ENCODE results near the gene CDKL5.

Gene CDKL5

DNA sequence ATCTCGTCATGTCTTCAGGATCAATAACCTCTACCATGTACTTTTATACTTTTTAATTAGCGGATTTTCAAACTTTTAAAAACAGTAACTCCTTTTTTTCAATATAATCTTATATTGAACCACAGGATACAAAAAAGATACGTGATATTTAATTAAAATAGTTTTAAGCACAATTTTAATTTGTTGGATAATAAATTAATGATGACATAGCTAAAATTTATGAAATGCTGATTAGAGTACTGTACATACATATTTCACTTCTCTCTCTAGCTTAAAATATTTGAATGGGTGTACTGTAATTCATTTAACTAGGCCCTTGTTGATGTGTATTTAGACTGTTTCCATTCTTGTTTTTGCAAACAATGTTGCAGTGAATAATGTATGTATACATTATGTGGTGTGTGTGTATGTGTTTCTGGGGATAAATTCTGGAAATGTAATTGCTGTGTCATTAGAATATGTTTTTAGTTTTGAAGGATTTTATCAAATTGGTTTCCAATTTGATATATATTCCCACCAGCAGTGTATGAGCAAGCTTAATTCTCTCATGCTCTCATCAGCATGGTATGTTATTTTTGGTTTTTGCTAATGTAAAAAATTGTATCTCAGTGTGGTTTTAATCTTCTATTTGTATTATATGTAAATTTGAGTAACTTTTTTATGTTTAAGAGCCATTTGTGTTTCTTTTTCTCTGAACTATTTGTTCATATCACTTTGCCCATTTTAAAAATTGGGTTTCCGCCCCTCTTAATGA is 66.4 kb downstream of the CDKL5 start:
- H3K36me3 ChIP-seq (ENCODE audit: low read depth), result no peaks in the 10 kb centered on the region
- no peaks in the 10 kb centered on the region for H3K4me1 ChIP-seq (ENCODE audit: insufficient read depth, poor library complexity, severe bottlenecking)
- H3K27me3 ChIP-seq (ENCODE audit: insufficient read depth, poor library complexity, severe bottlenecking), result no peaks in the 10 kb centered on the region
- TF ChIP-seq, protein P1, sequence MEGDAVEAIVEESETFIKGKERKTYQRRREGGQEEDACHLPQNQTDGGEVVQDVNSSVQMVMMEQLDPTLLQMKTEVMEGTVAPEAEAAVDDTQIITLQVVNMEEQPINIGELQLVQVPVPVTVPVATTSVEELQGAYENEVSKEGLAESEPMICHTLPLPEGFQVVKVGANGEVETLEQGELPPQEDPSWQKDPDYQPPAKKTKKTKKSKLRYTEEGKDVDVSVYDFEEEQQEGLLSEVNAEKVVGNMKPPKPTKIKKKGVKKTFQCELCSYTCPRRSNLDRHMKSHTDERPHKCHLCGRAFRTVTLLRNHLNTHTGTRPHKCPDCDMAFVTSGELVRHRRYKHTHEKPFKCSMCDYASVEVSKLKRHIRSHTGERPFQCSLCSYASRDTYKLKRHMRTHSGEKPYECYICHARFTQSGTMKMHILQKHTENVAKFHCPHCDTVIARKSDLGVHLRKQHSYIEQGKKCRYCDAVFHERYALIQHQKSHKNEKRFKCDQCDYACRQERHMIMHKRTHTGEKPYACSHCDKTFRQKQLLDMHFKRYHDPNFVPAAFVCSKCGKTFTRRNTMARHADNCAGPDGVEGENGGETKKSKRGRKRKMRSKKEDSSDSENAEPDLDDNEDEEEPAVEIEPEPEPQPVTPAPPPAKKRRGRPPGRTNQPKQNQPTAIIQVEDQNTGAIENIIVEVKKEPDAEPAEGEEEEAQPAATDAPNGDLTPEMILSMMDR (IDR thresholded peaks at IDR 0.05; ENCODE audit: poor library complexity, severe bottlenecking), result no peak
- DNase-seq (ENCODE audit: low spot score) (no peak), ATAC-seq (ENCODE audit: low read depth) (no peak)
- H3K27ac ChIP-seq (ENCODE audit: poor library complexity, severe bottlenecking), result no peak overlapping the region
- H3K4me3 ChIP-seq (ENCODE audit: severe bottlenecking), result no peak overlapping the region
- no peaks in the 10 kb centered on the region for H3K9me3 ChIP-seq (ENCODE audit: severe bottlenecking)

DNA sequence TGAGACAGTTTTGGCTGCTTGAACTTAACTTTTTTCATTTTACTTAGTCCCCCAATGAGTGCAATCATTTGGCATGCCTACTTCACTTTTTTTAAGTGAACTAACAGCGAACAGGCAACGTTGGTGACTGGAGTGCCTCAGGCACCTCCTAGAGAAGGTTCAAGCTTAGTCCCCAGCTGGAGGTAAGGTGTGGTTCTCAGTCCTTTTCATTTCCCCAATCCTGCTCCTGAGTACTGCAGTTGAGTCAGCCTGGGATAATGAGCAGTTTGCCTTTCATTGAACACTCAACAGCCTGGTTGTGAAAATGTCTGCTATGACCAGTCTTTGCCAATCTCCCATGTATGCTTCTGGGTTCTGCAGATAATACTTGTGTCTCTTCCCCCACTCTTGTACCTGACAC is 109.5 kb downstream of the CDKL5 start:
- H3K9me3 ChIP-seq (ENCODE audit: severe bottlenecking), result no peaks in the 10 kb centered on the region
- ATAC-seq (ENCODE audit: low read depth), result no peak
- TF ChIP-seq, protein P1 (IDR thresholded peaks at IDR 0.05; ENCODE audit: poor library complexity, severe bottlenecking), result no peak

DNA sequence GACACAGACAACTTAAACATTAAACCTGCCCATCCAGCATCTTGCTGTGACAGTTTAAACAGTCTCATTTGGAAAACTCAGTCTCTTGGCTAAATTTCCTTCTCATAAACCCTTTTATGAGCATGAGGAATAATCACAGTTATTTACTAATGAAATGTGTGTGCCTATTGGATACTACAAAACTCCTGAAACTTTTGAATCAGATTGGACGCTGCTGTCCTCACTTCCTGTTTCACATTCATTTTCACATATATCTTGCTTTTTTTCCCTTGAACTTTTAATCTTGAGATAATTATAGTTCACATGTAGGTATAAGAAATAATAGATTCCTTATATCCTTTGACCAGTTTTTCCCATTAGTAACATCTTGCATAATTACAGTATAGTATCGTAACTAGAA is 111.7 kb downstream of the CDKL5 start:
- H3K36me3 ChIP-seq (ENCODE audit: low read depth), result no peaks in the 10 kb centered on the region
- ATAC-seq (ENCODE audit: low read depth) (no peak), DNase-seq (ENCODE audit: low spot score) (no peak)
- H3K27ac ChIP-seq (ENCODE audit: poor library complexity, severe bottlenecking), result no peak overlapping the region
- no peaks in the 10 kb centered on the region for H3K27me3 ChIP-seq (ENCODE audit: insufficient read depth, poor library complexity, severe bottlenecking)
- no peak overlapping the region for H3K4me3 ChIP-seq (ENCODE audit: severe bottlenecking)
- TF ChIP-seq, protein P1 (IDR thresholded peaks at IDR 0.05; ENCODE audit: poor library complexity, severe bottlenecking), result no peak
- no peaks in the 10 kb centered on the region for H3K4me1 ChIP-seq (ENCODE audit: insufficient read depth, poor library complexity, severe bottlenecking)
- no peaks in the 10 kb centered on the region for H3K9me3 ChIP-seq (ENCODE audit: severe bottlenecking)

More for the DNA sequence above, 109.5 kb downstream of the CDKL5 start:
- Histone ChIP-seq H3K27ac (ENCODE audit: poor library complexity, severe bottlenecking) (no peak overlapping the region), H3K4me1 (ENCODE audit: insufficient read depth, poor library complexity, severe bottlenecking) (no peaks in the 10 kb centered on the region), H3K36me3 (ENCODE audit: low read depth) (no peaks in the 10 kb centered on the region), H3K27me3 (ENCODE audit: insufficient read depth, poor library complexity, severe bottlenecking) (no peaks in the 10 kb centered on the region), H3K4me3 (ENCODE audit: severe bottlenecking) (no peak overlapping the region)
- DNase-seq (ENCODE audit: low spot score), result no peak

DNA sequence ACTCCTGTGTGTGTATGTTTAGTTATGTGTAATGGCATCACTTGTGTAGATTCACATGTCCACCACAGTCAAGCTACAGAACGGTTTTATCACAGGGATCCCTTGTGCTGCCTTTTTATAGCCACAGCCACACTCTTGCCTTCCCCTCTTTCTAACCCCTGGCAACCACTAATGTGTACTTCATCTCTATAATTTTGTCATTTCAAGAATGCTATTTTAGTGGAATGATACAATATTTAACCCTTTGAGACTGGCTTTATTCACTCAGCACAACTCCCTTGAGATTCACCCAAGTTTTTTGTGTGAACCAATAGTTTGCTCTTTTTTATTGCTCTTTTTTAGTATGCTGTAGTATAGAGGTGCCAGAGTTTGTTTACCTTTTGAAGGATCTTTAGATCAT is 112.1 kb downstream of the CDKL5 start:
- no peaks in the 10 kb centered on the region for H3K9me3 ChIP-seq (ENCODE audit: severe bottlenecking)
- ATAC-seq (ENCODE audit: low read depth) (no peak), DNase-seq (ENCODE audit: low spot score) (no peak)
- no peak overlapping the region for H3K27ac ChIP-seq (ENCODE audit: poor library complexity, severe bottlenecking)
- no peak overlapping the region for H3K4me3 ChIP-seq (ENCODE audit: severe bottlenecking)
- no peaks in the 10 kb centered on the region for H3K4me1 ChIP-seq (ENCODE audit: insufficient read depth, poor library complexity, severe bottlenecking)
- H3K36me3 ChIP-seq (ENCODE audit: low read depth), result no peaks in the 10 kb centered on the region
- no peaks in the 10 kb centered on the region for H3K27me3 ChIP-seq (ENCODE audit: insufficient read depth, poor library complexity, severe bottlenecking)
- TF ChIP-seq, protein P1 (IDR thresholded peaks at IDR 0.05; ENCODE audit: poor library complexity, severe bottlenecking), result no peak

DNA sequence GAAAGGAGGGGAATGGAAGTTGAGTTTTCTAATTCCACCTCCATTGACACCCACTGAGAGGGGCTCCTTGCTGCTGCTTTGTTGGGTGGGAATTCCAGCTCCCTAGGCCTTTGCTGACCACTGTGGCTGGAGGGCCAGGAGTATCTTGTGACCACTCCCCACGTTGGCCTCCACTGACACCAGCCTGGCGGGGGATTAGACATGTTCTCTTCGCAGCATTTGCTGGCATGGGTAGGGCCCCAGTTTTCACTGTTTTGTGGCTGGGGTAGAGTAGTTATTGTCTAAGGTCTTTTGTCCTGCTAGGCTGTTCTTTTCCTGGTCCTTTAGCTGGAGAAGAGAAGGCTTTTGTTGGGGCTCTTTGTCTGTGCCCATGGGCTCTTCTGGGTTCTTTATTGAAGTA is 116.7 kb downstream of the CDKL5 start:
- TF ChIP-seq, protein P1 (IDR thresholded peaks at IDR 0.05; ENCODE audit: poor library complexity, severe bottlenecking), result no peak
- H3K36me3 ChIP-seq (ENCODE audit: low read depth), result no peaks in the 10 kb centered on the region
- H3K4me3 ChIP-seq (ENCODE audit: severe bottlenecking), result no peak overlapping the region
- ATAC-seq (ENCODE audit: low read depth), result no peak
- H3K27ac ChIP-seq (ENCODE audit: poor library complexity, severe bottlenecking), result no peak overlapping the region
- DNase-seq (ENCODE audit: low spot score), result no peak
- no peaks in the 10 kb centered on the region for H3K27me3 ChIP-seq (ENCODE audit: insufficient read depth, poor library complexity, severe bottlenecking)
- no peaks in the 10 kb centered on the region for H3K4me1 ChIP-seq (ENCODE audit: insufficient read depth, poor library complexity, severe bottlenecking)
- H3K9me3 ChIP-seq (ENCODE audit: severe bottlenecking), result no peaks in the 10 kb centered on the region
